Measurements from ENCODE around the gene RNASEH1. TPM values are rescaled to one million over a fixed set of nuclear protein-coding genes. Genes with fewer than 3 reads are reported as not detected.
A peak's percentile ranks its signal among the peaks of the same experiment; 100 is the strongest.

RNASEH1 gene
- total and polyA plus RNA-seq, 2 of the 13 experiments (the other 11 are each of a cell fraction or from before 2014, with no cell fraction given): 14.5 to 57.4 TPM

DNA sequence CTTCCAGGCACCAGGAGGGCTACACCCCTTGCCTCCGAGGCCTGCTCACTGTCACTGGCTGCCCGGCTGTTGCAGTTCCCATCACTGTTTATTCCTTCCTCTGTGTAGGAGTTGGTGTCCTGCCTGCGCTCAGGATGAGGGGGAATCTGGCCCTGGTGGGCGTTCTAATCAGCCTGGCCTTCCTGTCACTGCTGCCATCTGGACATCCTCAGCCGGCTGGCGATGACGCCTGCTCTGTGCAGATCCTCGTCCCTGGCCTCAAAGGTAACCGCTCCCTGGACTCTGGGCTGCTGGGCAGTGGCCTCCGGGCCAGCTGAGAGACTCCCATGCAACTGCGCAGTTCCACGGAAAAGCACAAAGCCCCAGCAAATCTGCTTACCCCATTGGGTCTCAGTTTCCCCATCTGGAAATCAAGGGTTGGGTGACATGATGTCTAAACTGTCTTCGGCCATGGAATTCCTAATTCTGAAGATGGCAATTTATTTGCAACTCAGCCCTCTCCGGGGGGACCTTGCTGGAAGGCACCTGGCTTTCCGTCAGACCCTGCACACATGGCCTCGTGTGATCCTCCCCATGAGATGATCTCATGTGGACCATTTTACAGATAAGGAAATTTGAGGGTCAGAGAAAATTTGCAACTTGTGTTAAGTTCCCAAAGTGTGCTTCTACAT, 46.2 kb upstream of the RNASEH1 start (continued):
- TF ChIP-seq, protein P1, sequence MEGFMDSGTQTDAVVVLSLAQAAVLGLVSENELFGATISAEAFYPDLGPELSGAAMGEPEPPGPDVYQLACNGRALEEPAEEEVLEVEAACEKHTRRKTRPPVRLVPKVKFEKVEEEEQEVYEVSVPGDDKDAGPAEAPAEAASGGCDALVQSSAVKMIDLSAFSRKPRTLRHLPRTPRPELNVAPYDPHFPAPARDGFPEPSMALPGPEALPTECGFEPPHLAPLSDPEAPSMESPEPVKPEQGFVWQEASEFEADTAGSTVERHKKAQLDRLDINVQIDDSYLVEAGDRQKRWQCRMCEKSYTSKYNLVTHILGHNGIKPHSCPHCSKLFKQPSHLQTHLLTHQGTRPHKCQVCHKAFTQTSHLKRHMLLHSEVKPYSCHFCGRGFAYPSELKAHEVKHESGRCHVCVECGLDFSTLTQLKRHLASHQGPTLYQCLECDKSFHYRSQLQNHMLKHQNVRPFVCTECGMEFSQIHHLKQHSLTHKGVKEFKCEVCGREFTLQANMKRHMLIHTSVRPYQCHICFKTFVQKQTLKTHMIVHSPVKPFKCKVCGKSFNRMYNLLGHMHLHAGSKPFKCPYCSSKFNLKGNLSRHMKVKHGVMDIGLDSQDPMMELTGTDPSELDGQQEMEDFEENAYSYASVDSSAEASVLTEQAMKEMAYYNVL (CRISPR knock-in tag; IDR thresholded peaks at IDR 0.05; ENCODE audit: borderline replicate concordance): peak; percentile 32; the same call in 1 of the 2 replicates
- peak; percentile 50; the same call in 1 of the 2 replicates for TF ChIP-seq ZNF605 (CRISPR knock-in tag; IDR thresholded peaks at IDR 0.05)
- no peak for TF ChIP-seq ZKSCAN5 (CRISPR knock-in tag; IDR thresholded peaks at IDR 0.05)
- TF ChIP-seq ZNF567 (CRISPR knock-in tag; IDR thresholded peaks at IDR 0.05; ENCODE audit: borderline replicate concordance): 0 out of 2 replicates have a peak, but pooled peaks have one; percentile 9
- no peak for TF ChIP-seq ZNF121 (CRISPR knock-in tag; IDR thresholded peaks at IDR 0.05)
- TF ChIP-seq TEAD3 (CRISPR knock-in tag; optimal IDR thresholded peaks at IDR 0.05; ENCODE audit: borderline replicate concordance): peak; percentile 18
- no peak for TF ChIP-seq RELA (CRISPR knock-in tag; IDR thresholded peaks at IDR 0.05)
- TF ChIP-seq BATF2 (CRISPR knock-in tag; IDR thresholded peaks at IDR 0.05): no peak
- TF ChIP-seq ZNF629 (CRISPR knock-in tag; conservative IDR thresholded peaks at IDR 0.05): 0 out of 2 replicates have a peak, but pooled peaks have one; percentile 19
- no peak for TF ChIP-seq MAZ (IDR thresholded peaks at IDR 0.05; ENCODE audit: borderline replicate concordance, low read depth, low read length)
- no peak for TF ChIP-seq MAZ (CRISPR knock-in tag; IDR thresholded peaks at IDR 0.05; ENCODE audit: low read depth)
- no peak for TF ChIP-seq ASH2L (IDR thresholded peaks at IDR 0.05; ENCODE audit: insufficient read length, low read depth, low read length)
- no peak for TF ChIP-seq SP140L (CRISPR knock-in tag; IDR thresholded peaks at IDR 0.05; ENCODE audit: borderline replicate concordance)
- no peak for TF ChIP-seq SOX6 (IDR thresholded peaks at IDR 0.05)
- 0 out of 2 replicates have a peak, but pooled peaks have one; percentile 15 for TF ChIP-seq SOX6 (CRISPR knock-in tag; IDR thresholded peaks at IDR 0.05)
- 0 out of 2 replicates have a peak, but pooled peaks have one; percentile 24 for TF ChIP-seq PAX8 (CRISPR knock-in tag; IDR thresholded peaks at IDR 0.05; ENCODE audit: borderline replicate concordance)
- TF ChIP-seq AGO2 (optimal IDR thresholded peaks at IDR 0.05; ENCODE audit: low read depth, low read length): peak; percentile 38
- peak; percentile 29; the same call in 1 of the 2 replicates for TF ChIP-seq CAMTA2 (CRISPR knock-in tag; IDR thresholded peaks at IDR 0.05; ENCODE audit: borderline replicate concordance)
- TF ChIP-seq XBP1 (CRISPR knock-in tag; IDR thresholded peaks at IDR 0.05): no peak
- TF ChIP-seq CEBPG (CRISPR knock-in tag; IDR thresholded peaks at IDR 0.05): no peak
- TF ChIP-seq RXRA (CRISPR knock-in tag; IDR thresholded peaks at IDR 0.05): 0 out of 2 replicates have a peak, but pooled peaks have one; percentile 23
- no peak for TF ChIP-seq BRCA1 (CRISPR knock-in tag; IDR thresholded peaks at IDR 0.05)
- no peak for TF ChIP-seq ELF3 (CRISPR knock-in tag; IDR thresholded peaks at IDR 0.05)
- no peak for TF ChIP-seq ZBTB33 (CRISPR knock-in tag; IDR thresholded peaks at IDR 0.05)
- 0 out of 2 replicates have a peak, but pooled peaks have one; percentile 38 for TF ChIP-seq ARHGAP35 (CRISPR knock-in tag; IDR thresholded peaks at IDR 0.05; ENCODE audit: borderline replicate concordance)

Measured in HepG2 (cell line).